Stimulated activated CD4-positive, alpha-beta T cell treated with anti-CD3 and anti-CD28 coated beads, Interleukin-4, amount 100 ng/mL, for 24 hours (primary cell): ENCODE results near the gene NANOGP8.
"Not testable (repeated sequence)": the region's sequence is repeated elsewhere in the genome, so short reads cannot be mapped to it uniquely, and the experiment has no call there.

Experiments
- DNase-seq: peaks from one replicate; pipeline ENCODE4 v3.0.0-alpha.2; 2020

NANOGP8 gene, protein sequence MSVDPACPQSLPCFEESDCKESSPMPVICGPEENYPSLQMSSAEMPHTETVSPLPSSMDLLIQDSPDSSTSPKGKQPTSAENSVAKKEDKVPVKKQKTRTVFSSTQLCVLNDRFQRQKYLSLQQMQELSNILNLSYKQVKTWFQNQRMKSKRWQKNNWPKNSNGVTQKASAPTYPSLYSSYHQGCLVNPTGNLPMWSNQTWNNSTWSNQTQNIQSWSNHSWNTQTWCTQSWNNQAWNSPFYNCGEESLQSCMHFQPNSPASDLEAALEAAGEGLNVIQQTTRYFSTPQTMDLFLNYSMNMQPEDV

DNA sequence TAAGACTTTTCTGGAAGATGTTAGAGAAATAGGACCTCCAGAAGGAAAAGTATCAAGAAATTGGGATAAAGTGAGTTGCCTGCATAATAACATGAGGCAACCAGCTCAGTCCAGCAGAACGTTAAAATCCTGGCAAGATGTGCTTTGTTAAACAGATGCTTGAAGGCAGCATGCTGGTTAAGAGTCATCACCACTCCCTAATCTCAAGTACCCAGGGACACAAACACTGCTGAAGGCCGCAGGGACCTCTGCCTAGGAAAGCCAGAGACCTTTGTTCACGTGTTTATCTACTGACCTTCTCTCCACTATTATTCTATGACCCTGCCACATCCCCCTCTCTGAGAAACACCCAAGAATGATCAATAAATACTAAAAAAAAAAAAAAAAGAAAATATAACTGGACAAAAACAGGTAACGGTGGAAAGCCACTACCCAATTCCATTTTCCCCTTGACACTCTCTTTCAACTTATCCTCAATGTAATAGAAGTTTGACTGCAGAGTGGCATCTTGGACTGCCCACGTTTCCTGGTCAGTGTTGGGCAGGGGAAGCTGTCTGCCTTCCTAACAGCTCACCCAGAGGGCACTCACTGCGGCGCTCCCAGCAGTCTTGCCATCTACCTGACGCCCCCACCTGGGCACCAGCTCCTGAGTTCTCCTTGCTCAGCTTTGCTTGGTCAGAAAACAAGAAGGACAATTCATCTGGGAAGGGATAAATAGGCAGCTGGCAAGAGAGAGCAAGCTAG is at the start of gene NANOGP8:
Gene NANOGP8, minus strand, starts transcription at position 120 of the 744 bp plus-strand sequence. CDS start 185 bp downstream, outside the sequence.
- DNase-seq, result not testable (repeated sequence)

DNA sequence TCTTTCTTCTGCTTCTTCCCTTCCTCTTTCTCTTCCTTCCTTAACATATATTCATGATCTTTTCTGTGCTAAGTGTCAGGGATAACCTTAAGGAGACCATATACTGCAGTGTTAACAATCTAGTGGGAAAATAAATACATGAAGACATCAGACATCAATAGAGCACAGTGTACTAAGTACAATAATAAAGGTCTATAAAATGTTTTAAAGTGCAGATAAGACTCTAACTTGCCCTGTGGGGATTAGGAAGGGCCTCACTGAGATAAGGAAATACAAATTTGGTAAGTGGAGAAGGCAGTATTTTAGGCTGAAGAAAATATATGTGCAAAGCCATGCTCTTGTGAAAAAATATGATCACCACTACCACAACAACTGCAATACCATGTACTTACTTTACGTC is 49.2 kb upstream of the NANOGP8 start:
- DNase-seq, result no peak

- no peak for DNase-seq
Observed at GRCh38 chr15:35130245-35130644, 45.1 kb upstream of the NANOGP8 start.

- no peak for DNase-seq
Observed at GRCh38 chr15:35129361-35129760, 44.3 kb upstream of the NANOGP8 start.

DNA sequence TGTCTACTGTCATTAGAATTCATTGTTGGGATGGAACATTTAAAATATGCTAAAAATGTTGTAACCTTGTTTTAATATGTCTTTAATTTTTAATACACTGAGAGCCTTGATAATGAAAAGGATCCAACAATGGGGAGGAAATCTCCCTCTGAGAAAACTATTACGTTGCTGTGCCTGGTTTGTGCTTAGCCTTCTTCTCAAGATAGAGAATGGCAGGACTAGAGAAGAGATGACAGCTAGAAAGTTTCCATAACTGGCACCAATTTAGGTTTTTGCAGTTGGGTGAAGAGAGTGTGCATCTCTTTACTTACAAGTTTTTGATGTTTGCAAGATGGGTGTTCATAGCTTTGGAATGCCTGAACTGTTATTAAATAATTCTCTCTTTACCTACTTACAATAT is 42.6 kb upstream of the NANOGP8 start:
- DNase-seq, result no peak

DNA sequence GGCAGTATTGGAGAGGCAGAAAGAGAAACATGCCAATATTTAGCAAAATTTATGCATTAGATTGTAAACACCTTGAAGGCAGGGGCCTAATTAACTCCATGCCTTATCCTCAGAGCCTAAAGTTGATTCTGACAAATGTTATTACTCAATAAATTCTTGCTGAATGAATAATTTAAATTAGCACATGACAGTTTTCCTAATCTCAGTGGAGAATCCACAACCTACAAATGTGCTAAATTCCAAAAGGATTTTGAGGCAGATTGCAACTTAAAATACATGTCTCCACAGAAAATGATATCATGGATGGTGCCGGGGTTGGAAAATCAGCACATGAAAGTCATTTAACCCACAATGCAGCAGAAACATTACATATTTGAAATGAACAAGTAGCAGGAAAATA is 41.1 kb upstream of the NANOGP8 start:
- no peak for DNase-seq

GRCh38 chr15:35123743-35124142 is 38.6 kb upstream of the NANOGP8 start:
- no peak for DNase-seq

DNA sequence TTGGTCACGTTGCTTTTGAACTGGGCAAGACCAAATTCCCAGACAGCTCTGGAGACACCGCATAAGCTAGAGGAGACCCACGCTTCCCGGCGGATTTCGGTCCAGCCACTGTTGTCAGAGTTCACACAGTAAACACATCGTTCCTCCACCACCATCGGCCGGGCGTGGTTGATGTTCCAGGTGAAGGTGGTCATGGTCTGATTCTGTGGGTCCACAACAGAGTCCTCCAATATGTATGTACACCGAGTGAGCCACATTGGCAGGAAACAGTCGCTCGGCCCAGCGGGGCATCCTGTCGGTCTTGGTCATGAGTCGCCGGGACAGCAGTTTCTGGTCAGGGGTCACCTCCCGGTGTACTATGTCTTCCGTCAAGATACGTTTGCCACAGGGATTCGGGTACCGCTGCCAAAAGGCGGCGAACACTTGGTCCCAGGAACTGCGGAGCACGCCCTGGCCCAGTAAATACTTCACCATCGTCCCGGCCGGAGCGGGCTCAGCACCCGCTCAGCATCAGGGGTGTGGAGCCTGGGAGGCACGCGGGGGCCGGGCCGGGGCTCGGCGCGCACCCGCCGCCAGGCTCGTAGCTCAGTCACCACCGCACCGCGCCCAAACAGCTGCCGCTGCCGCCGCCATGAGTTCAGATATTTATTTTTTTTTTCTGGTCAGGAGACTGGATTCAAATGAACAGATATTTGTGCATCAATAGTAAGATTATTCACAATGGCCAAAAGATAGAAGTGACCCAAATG is 36.7 kb upstream of the NANOGP8 start:
- no peak for DNase-seq

- DNase-seq, result no peak
Observed at GRCh38 chr15:35120173-35120572, 35.1 kb upstream of the NANOGP8 start.

DNA sequence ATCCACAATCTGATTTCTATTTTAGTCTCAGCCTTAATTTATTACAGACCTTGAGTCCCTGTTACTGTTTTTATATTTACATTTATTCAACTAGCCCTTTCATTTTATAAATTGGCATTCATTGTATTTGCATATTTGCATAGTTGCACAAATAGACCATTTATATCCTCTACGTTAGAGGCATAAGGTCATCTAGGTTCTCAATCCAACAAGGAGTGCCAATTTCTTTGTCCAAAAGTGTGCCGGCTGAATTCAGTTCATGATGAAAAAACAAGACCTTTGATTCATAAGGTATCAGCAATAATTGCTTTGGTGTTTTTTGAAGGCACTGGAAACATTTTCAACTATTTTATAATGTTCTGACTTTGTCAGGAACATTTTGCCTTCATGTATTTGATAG is 33.9 kb upstream of the NANOGP8 start:
- DNase-seq, result no peak

GRCh38 chr15:35117543-35118265 is 32.6 kb upstream of the NANOGP8 start:
- no peak for DNase-seq

DNA sequence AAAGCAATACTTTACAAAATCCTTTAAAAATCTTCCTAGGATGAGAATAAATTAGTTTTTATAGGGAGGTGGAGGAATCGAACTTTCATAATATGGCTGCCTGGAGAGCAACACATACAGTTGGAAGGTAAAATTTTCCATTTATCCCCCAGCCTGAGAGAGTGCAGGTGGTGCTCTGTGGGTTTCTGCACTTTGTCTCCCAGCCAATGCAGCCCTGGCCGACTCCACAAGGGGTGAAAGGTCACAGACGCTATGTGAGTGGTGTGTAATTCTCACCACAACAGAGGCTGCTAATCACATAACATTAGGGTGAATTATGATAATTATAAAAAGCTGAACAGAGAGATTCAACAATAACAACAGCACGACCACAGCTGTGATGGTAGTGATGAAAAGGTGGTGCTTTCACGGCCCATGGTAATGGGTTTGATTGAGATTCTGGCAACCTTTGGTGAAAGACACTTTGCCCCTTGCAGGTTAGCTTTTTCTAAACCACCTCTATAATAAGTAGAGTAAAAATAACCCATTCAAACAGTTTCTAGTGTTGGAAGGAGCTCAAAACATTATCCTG is 30.1 kb upstream of the NANOGP8 start:
- no peak for DNase-seq

- DNase-seq, result no peak
Observed at GRCh38 chr15:35112346-35112745, 27.3 kb upstream of the NANOGP8 start.

GRCh38 chr15:35111861-35112260 is 26.8 kb upstream of the NANOGP8 start:
- DNase-seq, result no peak

GRCh38 chr15:35108453-35108852 is 23.4 kb upstream of the NANOGP8 start:
- DNase-seq, result no peak

DNA sequence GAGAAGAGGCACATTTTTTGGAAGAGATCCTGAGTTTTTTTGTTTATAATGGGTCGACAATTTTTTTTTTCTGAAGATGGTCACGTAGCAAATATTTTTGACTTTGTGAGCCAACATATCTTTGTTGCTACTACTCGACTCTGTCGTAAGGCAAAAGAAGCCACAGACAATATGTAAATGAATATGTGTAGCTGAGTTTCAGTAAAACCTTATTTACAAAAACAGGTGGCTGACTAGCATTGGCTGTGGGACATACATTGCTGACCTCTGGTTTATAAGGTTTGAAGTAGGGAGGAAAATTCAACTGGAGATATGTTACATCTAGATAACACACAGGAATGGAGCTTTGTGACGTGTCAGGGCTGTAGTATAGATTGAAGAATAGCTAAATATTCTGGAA is 22.5 kb upstream of the NANOGP8 start:
- no peak for DNase-seq

DNA sequence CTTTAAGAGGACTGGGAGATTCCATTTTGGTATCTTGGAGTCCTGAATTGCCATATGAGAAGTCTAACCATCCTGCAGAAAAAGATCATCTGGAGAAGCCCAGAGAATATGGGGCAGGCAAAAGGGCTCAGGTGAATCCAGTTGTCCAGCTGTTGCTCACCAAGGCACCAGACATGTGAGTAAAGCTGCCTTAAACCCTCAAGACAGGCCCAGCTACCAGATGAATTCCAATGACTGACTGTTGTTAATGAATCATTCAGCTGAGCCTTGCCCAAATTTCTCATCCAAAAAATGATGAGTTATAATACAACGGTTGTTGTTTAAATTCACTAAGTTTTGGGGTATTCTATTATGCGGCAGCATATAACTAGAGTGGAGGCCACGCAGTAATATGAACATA is 22.0 kb upstream of the NANOGP8 start:
- no peak for DNase-seq

GRCh38 chr15:35104526-35105147 is 19.5 kb upstream of the NANOGP8 start:
- no peak for DNase-seq

- DNase-seq, result no peak
Observed at GRCh38 chr15:35102186-35102585, 17.1 kb upstream of the NANOGP8 start.

GRCh38 chr15:35101335-35101734 is 16.2 kb upstream of the NANOGP8 start:
- no peak for DNase-seq

DNA sequence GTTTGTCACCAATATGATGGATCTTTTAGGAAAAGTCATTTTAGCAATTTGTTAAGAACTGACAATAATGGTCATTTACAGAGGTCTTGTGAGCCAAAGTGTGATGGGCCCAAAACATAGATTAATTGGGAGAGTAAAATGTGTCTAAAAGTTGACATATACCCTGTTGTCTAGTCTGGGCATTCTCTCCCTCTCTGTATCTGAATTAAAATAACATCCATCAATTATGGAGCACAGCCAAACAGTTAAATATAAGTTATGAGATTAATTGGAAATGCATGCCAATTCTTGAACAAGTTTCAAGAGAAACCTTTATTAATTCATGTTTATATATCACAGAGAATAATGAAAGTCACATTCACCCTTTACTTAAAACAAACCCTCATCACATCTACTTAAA is 13.6 kb upstream of the NANOGP8 start:
- no peak for DNase-seq

DNA sequence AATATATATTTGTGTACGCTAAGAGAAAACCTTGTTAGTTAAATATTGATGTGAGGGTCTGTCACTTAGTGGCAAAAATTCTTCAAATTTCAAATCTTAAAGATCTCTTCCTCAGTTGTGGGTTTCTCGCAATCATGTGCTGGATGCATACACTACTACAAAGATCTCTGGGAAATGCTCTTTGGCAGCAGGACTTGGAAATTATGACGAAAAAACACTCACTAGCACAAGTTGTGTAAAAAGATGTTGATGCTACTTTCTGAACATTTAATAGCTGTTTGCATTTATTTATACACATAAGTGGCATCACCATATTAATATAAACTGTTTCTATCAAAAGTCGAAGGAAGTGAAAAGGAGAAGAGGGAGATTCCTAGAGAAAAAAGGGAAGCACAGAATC is 10.8 kb upstream of the NANOGP8 start:
- no peak for DNase-seq
